ENCODE results near the gene THOC7.
A peak's percentile ranks its signal among the peaks of the same experiment; 100 is the strongest.

Gene THOC7

GRCh38 chr3:63864008-63864964 is 681 bp upstream of the THOC7 start:
- H3K9ac ChIP-seq (ENCODE audit: low read depth in 1 of 2, low read length in 2 of 2) = peak overlapping the region; percentile 67 to 82
- no peaks in the 10 kb centered on the region for H3K27me3 ChIP-seq (ENCODE audit: control insufficient read depth in 1 of 2, insufficient read depth in 2 of 2, low read length in 2 of 2)
- H3K9me3 ChIP-seq (ENCODE audit: control insufficient read depth in 1 of 2, low read length in 2 of 2) = no peaks in the 10 kb centered on the region
- no peaks in the 10 kb centered on the region for H3K36me3 ChIP-seq (ENCODE audit: control insufficient read depth in 1 of 2, insufficient read depth in 2 of 2, low read length in 2 of 2)
- H3K4me1 ChIP-seq (ENCODE audit: control insufficient read depth in 1 of 2, insufficient read depth in 2 of 2, low read length in 2 of 2) = peaks cover 29 to 32% of the 10 kb centered on the region in 2 donors
- H3K27ac ChIP-seq (ENCODE audit: low read depth, low read length) = peak overlapping the region; percentile 74
- H3K4me3 ChIP-seq (ENCODE audit: low read depth in 1 of 2, low read length in 2 of 2) = peak overlapping the region; percentile 81 to 86

GRCh38 chr3:63862804-63863149 is 828 bp downstream of the THOC7 start:
- H3K9ac ChIP-seq (ENCODE audit: low read depth in 1 of 2, low read length in 2 of 2) = peak overlapping the region; percentile 75 to 81
- no peaks in the 10 kb centered on the region for H3K9me3 ChIP-seq (ENCODE audit: control insufficient read depth in 1 of 2, low read length in 2 of 2)
- H3K36me3 ChIP-seq (ENCODE audit: control insufficient read depth in 1 of 2, insufficient read depth in 2 of 2, low read length in 2 of 2) = no peaks in the 10 kb centered on the region
- H3K27ac ChIP-seq (ENCODE audit: low read depth, low read length) = no peak overlapping the region
- peaks cover 29 to 32% of the 10 kb centered on the region in 2 donors for H3K4me1 ChIP-seq (ENCODE audit: control insufficient read depth in 1 of 2, insufficient read depth in 2 of 2, low read length in 2 of 2)
- H3K4me3 ChIP-seq (ENCODE audit: low read depth in 1 of 2, low read length in 2 of 2) = peak overlapping the region; percentile 76 to 87
- H3K27me3 ChIP-seq (ENCODE audit: control insufficient read depth in 1 of 2, insufficient read depth in 2 of 2, low read length in 2 of 2) = no peaks in the 10 kb centered on the region

- Histone ChIP-seq H3K27me3 (ENCODE audit: control insufficient read depth in 1 of 2, insufficient read depth in 2 of 2, low read length in 2 of 2) (no peaks in the 10 kb centered on the region), H3K27ac (ENCODE audit: low read depth, low read length) (no peak overlapping the region), H3K4me1 (ENCODE audit: control insufficient read depth in 1 of 2, insufficient read depth in 2 of 2, low read length in 2 of 2) (peaks cover 29 to 32% of the 10 kb centered on the region in 2 donors), H3K9me3 (ENCODE audit: control insufficient read depth in 1 of 2, low read length in 2 of 2) (no peaks in the 10 kb centered on the region), H3K4me3 (ENCODE audit: low read depth in 1 of 2, low read length in 2 of 2) (peak overlapping the region in 1 of 2 donors; percentile 38), H3K9ac (ENCODE audit: low read depth in 1 of 2, low read length in 2 of 2) (no peak overlapping the region), H3K36me3 (ENCODE audit: control insufficient read depth in 1 of 2, insufficient read depth in 2 of 2, low read length in 2 of 2) (no peaks in the 10 kb centered on the region)
These were observed 2.3 kb downstream of the THOC7 start for GRCh38 chr3:63861306-63861705.

- Histone ChIP-seq H3K36me3 (ENCODE audit: control insufficient read depth in 1 of 2, insufficient read depth in 2 of 2, low read length in 2 of 2) (no peaks in the 10 kb centered on the region), H3K27ac (ENCODE audit: low read depth, low read length) (no peak overlapping the region), H3K4me1 (ENCODE audit: control insufficient read depth in 1 of 2, insufficient read depth in 2 of 2, low read length in 2 of 2) (peaks cover 29 to 32% of the 10 kb centered on the region in 2 donors), H3K4me3 (ENCODE audit: low read depth in 1 of 2, low read length in 2 of 2) (peak overlapping the region in 1 of 2 donors; percentile 38), H3K27me3 (ENCODE audit: control insufficient read depth in 1 of 2, insufficient read depth in 2 of 2, low read length in 2 of 2) (no peaks in the 10 kb centered on the region), H3K9me3 (ENCODE audit: control insufficient read depth in 1 of 2, low read length in 2 of 2) (no peaks in the 10 kb centered on the region), H3K9ac (ENCODE audit: low read depth in 1 of 2, low read length in 2 of 2) (no peak overlapping the region)
These were observed 2.8 kb downstream of the THOC7 start for GRCh38 chr3:63860776-63861175.

GRCh38 chr3:63857311-63857710 is 6.3 kb downstream of the THOC7 start:
- Histone ChIP-seq H3K36me3 (ENCODE audit: control insufficient read depth in 1 of 2, insufficient read depth in 2 of 2, low read length in 2 of 2) (no peaks in the 10 kb centered on the region), H3K27ac (ENCODE audit: low read depth, low read length) (no peak overlapping the region), H3K4me1 (ENCODE audit: control insufficient read depth in 1 of 2, insufficient read depth in 2 of 2, low read length in 2 of 2) (peaks cover 14 to 22% of the 10 kb centered on the region in 2 donors), H3K27me3 (ENCODE audit: control insufficient read depth in 1 of 2, insufficient read depth in 2 of 2, low read length in 2 of 2) (no peaks in the 10 kb centered on the region), H3K4me3 (ENCODE audit: low read depth in 1 of 2, low read length in 2 of 2) (no peak overlapping the region), H3K9me3 (ENCODE audit: control insufficient read depth in 1 of 2, low read length in 2 of 2) (no peaks in the 10 kb centered on the region), H3K9ac (ENCODE audit: low read depth in 1 of 2, low read length in 2 of 2) (no peak overlapping the region)

GRCh38 chr3:63855333-63855940 is 8.2 kb downstream of the THOC7 start:
- no peak overlapping the region for H3K27ac ChIP-seq (ENCODE audit: low read depth, low read length)
- H3K27me3 ChIP-seq (ENCODE audit: control insufficient read depth in 1 of 2, insufficient read depth in 2 of 2, low read length in 2 of 2) = no peaks in the 10 kb centered on the region
- no peak overlapping the region for H3K4me3 ChIP-seq (ENCODE audit: low read depth in 1 of 2, low read length in 2 of 2)
- no peak overlapping the region for H3K9ac ChIP-seq (ENCODE audit: low read depth in 1 of 2, low read length in 2 of 2)
- peaks cover 0 to 4% of the 10 kb centered on the region in 2 donors for H3K4me1 ChIP-seq (ENCODE audit: control insufficient read depth in 1 of 2, insufficient read depth in 2 of 2, low read length in 2 of 2)
- H3K9me3 ChIP-seq (ENCODE audit: control insufficient read depth in 1 of 2, low read length in 2 of 2) = no peaks in the 10 kb centered on the region
- H3K36me3 ChIP-seq (ENCODE audit: control insufficient read depth in 1 of 2, insufficient read depth in 2 of 2, low read length in 2 of 2) = no peaks in the 10 kb centered on the region

- no peaks in the 10 kb centered on the region for H3K4me1 ChIP-seq (ENCODE audit: control insufficient read depth in 1 of 2, insufficient read depth in 2 of 2, low read length in 2 of 2)
- no peaks in the 10 kb centered on the region for H3K27me3 ChIP-seq (ENCODE audit: control insufficient read depth in 1 of 2, insufficient read depth in 2 of 2, low read length in 2 of 2)
- H3K9me3 ChIP-seq (ENCODE audit: control insufficient read depth in 1 of 2, low read length in 2 of 2) = no peaks in the 10 kb centered on the region
- H3K27ac ChIP-seq (ENCODE audit: low read depth, low read length) = no peak overlapping the region
- no peaks in the 10 kb centered on the region for H3K36me3 ChIP-seq (ENCODE audit: control insufficient read depth in 1 of 2, insufficient read depth in 2 of 2, low read length in 2 of 2)
- H3K9ac ChIP-seq (ENCODE audit: low read depth in 1 of 2, low read length in 2 of 2) = no peak overlapping the region
- H3K4me3 ChIP-seq (ENCODE audit: low read depth in 1 of 2, low read length in 2 of 2) = no peak overlapping the region
These were observed 10.5 kb downstream of the THOC7 start for GRCh38 chr3:63853106-63853505.

- H3K9ac ChIP-seq (ENCODE audit: low read depth in 1 of 2, low read length in 2 of 2) = no peak overlapping the region
- H3K9me3 ChIP-seq (ENCODE audit: control insufficient read depth in 1 of 2, low read length in 2 of 2) = no peaks in the 10 kb centered on the region
- no peaks in the 10 kb centered on the region for H3K4me1 ChIP-seq (ENCODE audit: control insufficient read depth in 1 of 2, insufficient read depth in 2 of 2, low read length in 2 of 2)
- H3K36me3 ChIP-seq (ENCODE audit: control insufficient read depth in 1 of 2, insufficient read depth in 2 of 2, low read length in 2 of 2) = no peaks in the 10 kb centered on the region
- H3K4me3 ChIP-seq (ENCODE audit: low read depth in 1 of 2, low read length in 2 of 2) = no peak overlapping the region
- H3K27ac ChIP-seq (ENCODE audit: low read depth, low read length) = no peak overlapping the region
- H3K27me3 ChIP-seq (ENCODE audit: control insufficient read depth in 1 of 2, insufficient read depth in 2 of 2, low read length in 2 of 2) = no peaks in the 10 kb centered on the region
These were observed 12.3 kb downstream of the THOC7 start for GRCh38 chr3:63851287-63851686.

GRCh38 chr3:63849175-63849574 is 14.4 kb downstream of the THOC7 start:
- H3K27me3 ChIP-seq (ENCODE audit: control insufficient read depth in 1 of 2, insufficient read depth in 2 of 2, low read length in 2 of 2) = no peaks in the 10 kb centered on the region
- H3K4me1 ChIP-seq (ENCODE audit: control insufficient read depth in 1 of 2, insufficient read depth in 2 of 2, low read length in 2 of 2) = no peaks in the 10 kb centered on the region
- no peaks in the 10 kb centered on the region for H3K36me3 ChIP-seq (ENCODE audit: control insufficient read depth in 1 of 2, insufficient read depth in 2 of 2, low read length in 2 of 2)
- no peak overlapping the region for H3K27ac ChIP-seq (ENCODE audit: low read depth, low read length)
- no peak overlapping the region for H3K4me3 ChIP-seq (ENCODE audit: low read depth in 1 of 2, low read length in 2 of 2)
- no peaks in the 10 kb centered on the region for H3K9me3 ChIP-seq (ENCODE audit: control insufficient read depth in 1 of 2, low read length in 2 of 2)
- no peak overlapping the region for H3K9ac ChIP-seq (ENCODE audit: low read depth in 1 of 2, low read length in 2 of 2)

- no peak overlapping the region for H3K9ac ChIP-seq (ENCODE audit: low read depth in 1 of 2, low read length in 2 of 2)
- H3K4me1 ChIP-seq (ENCODE audit: control insufficient read depth in 1 of 2, insufficient read depth in 2 of 2, low read length in 2 of 2) = no peaks in the 10 kb centered on the region
- H3K36me3 ChIP-seq (ENCODE audit: control insufficient read depth in 1 of 2, insufficient read depth in 2 of 2, low read length in 2 of 2) = no peaks in the 10 kb centered on the region
- no peaks in the 10 kb centered on the region for H3K27me3 ChIP-seq (ENCODE audit: control insufficient read depth in 1 of 2, insufficient read depth in 2 of 2, low read length in 2 of 2)
- H3K9me3 ChIP-seq (ENCODE audit: control insufficient read depth in 1 of 2, low read length in 2 of 2) = no peaks in the 10 kb centered on the region
- H3K4me3 ChIP-seq (ENCODE audit: low read depth in 1 of 2, low read length in 2 of 2) = no peak overlapping the region
- H3K27ac ChIP-seq (ENCODE audit: low read depth, low read length) = no peak overlapping the region
These were observed 15.7 kb downstream of the THOC7 start for GRCh38 chr3:63847718-63848450.

Data from duodenal mucosa (tissue), 2 donors.